ENCODE data around the gene SNN.

Gene SNN

GRCh38 chr16:11677959-11678881 lies 10.0 kb downstream of the SNN start:
- no peak for DNase-seq (ENCODE audit: low read depth in 1 of 2, low spot score in 1 of 2)

- no peak for DNase-seq (ENCODE audit: low read depth in 1 of 2, low spot score in 1 of 2)
Measured at GRCh38 chr16:11679250-11679649, 11.0 kb downstream of the SNN start.

- DNase-seq (ENCODE audit: low read depth in 1 of 2, low spot score in 1 of 2) = no peak
Measured at GRCh38 chr16:11679941-11680911, 12.0 kb downstream of the SNN start.

GRCh38 chr16:11681556-11681955 lies 13.3 kb downstream of the SNN start:
- DNase-seq (ENCODE audit: low read depth in 1 of 2, low spot score in 1 of 2) = no peak

- DNase-seq (ENCODE audit: low read depth in 1 of 2, low spot score in 1 of 2) = no peak
Measured at GRCh38 chr16:11681976-11682654, 13.9 kb downstream of the SNN start.

- DNase-seq (ENCODE audit: low read depth in 1 of 2, low spot score in 1 of 2) = no peak
Measured at GRCh38 chr16:11682655-11683096, 14.4 kb downstream of the SNN start.

- no peak for DNase-seq (ENCODE audit: low read depth in 1 of 2, low spot score in 1 of 2)
Measured at GRCh38 chr16:11683145-11683544, 14.9 kb downstream of the SNN start.

GRCh38 chr16:11684231-11685025 lies 16.2 kb downstream of the SNN start:
- no peak for DNase-seq (ENCODE audit: low read depth in 1 of 2, low spot score in 1 of 2)

- no peak for DNase-seq (ENCODE audit: low read depth in 1 of 2, low spot score in 1 of 2)
Measured at GRCh38 chr16:11685844-11686618, 17.8 kb downstream of the SNN start.

- no peak for DNase-seq (ENCODE audit: low read depth in 1 of 2, low spot score in 1 of 2)
Measured at GRCh38 chr16:11686713-11687380, 18.6 kb downstream of the SNN start.

- no peak for DNase-seq (ENCODE audit: low read depth in 1 of 2, low spot score in 1 of 2)
Measured at GRCh38 chr16:11687601-11688519, 19.6 kb downstream of the SNN start.

- DNase-seq (ENCODE audit: low read depth in 1 of 2, low spot score in 1 of 2) = no peak
Measured at GRCh38 chr16:11688520-11688886, 20.2 kb downstream of the SNN start.

GRCh38 chr16:11689031-11689840 lies 21.0 kb downstream of the SNN start:
- DNase-seq (ENCODE audit: low read depth in 1 of 2, low spot score in 1 of 2) = no peak

GRCh38 chr16:11691235-11691634 lies 23.0 kb downstream of the SNN start:
- DNase-seq (ENCODE audit: low read depth in 1 of 2, low spot score in 1 of 2) = no peak

- no peak for DNase-seq (ENCODE audit: low read depth in 1 of 2, low spot score in 1 of 2)
Measured at GRCh38 chr16:11691771-11692170, 23.5 kb downstream of the SNN start.

GRCh38 chr16:11692171-11692570 lies 23.9 kb downstream of the SNN start:
- DNase-seq (ENCODE audit: low read depth in 1 of 2, low spot score in 1 of 2) = no peak

GRCh38 chr16:11692651-11693050 lies 24.4 kb downstream of the SNN start:
- no peak for DNase-seq (ENCODE audit: low read depth in 1 of 2, low spot score in 1 of 2)
